ENCODE results near the gene RHBDL3. TPM values are rescaled to one million over a fixed set of nuclear protein-coding genes. Genes with fewer than 3 reads are reported as not detected.

The RHBDL3 gene
- total RNA-seq, 1 experiment from 2014 or later, result 12.5 TPM

GRCh38 chr17:32271844-32272243 lies 6.2 kb downstream of the RHBDL3 start:
- no peak overlapping the region for H3T11ph ChIP-seq (ENCODE audit: low read length)
- H3K14ac ChIP-seq (ENCODE audit: insufficient read depth, low read length), result no peak overlapping the region
- DNase-seq, result no peak
- H2BK20ac ChIP-seq (ENCODE audit: low read depth, low read length, poor library complexity, severe bottlenecking), result no peak overlapping the region
- peaks cover 60 to 75% of the 10 kb centered on the region in 2 experiments for H3K4me1 Mint-ChIP-seq
- WGBS (ENCODE audit: extremely low coverage, insufficient read length, low lambda C conversion rate), result no CpG with 5 or more reads among the region's 8 CpGs
- no peaks in the 10 kb centered on the region for H3K9me3 ChIP-seq (ENCODE audit: control insufficient read depth, low read depth, low read length)
- H3K56ac ChIP-seq (ENCODE audit: insufficient read length, low read depth, low read length), result no peak overlapping the region
- no peak overlapping the region for H4K5ac ChIP-seq (ENCODE audit: insufficient read length, low read depth, low read length)
- no peak overlapping the region for H3K27ac ChIP-seq (ENCODE audit: insufficient read length, low read depth, low read length)
- H4K8ac ChIP-seq (replicated peaks; ENCODE audit: insufficient read length, low read depth, low read length), result no peak overlapping the region
- H3K4me2 ChIP-seq (ENCODE audit: insufficient read depth, insufficient read length, low read length), result no peak overlapping the region
- H3K4ac ChIP-seq (ENCODE audit: low read depth, low read length), result no peak overlapping the region
- H3K36me3 Mint-ChIP-seq (ENCODE audit: insufficient read depth in 1 of 3, low read depth in 3 of 3), result peaks cover 0 to 4% (median 1%) of the 10 kb centered on the region in 3 experiments; a peak in 4 of 7 replicates
- peaks cover 10% of the 10 kb centered on the region for H3K23me2 ChIP-seq (ENCODE audit: insufficient read length, low read depth, low read length, poor library complexity, severe bottlenecking)
- no peaks in the 10 kb centered on the region for H3K9me3 Mint-ChIP-seq
- no peak for TF ChIP-seq CTCF (conservative IDR thresholded peaks at IDR 0.05)
- no peaks in the 10 kb centered on the region for H3K79me1 ChIP-seq (ENCODE audit: insufficient read depth, low read depth, low read length, poor library complexity, severe bottlenecking)
- no peak overlapping the region for H2BK120ac ChIP-seq (ENCODE audit: low read depth, low read length, poor library complexity, severe bottlenecking)
- H2BK5ac ChIP-seq (ENCODE audit: insufficient read length, low read length), result no peak overlapping the region
- H4K91ac ChIP-seq (ENCODE audit: insufficient read length, low read depth, low read length), result no peak overlapping the region
- H2AK5ac ChIP-seq (ENCODE audit: insufficient read length, low read length), result no peak overlapping the region
- peak overlapping the region in 1 of 2 experiments; percentile 9; a peak in 1 of 5 replicates for H3K4me3 Mint-ChIP-seq
- no peak overlapping the region for H2BK12ac ChIP-seq (ENCODE audit: insufficient read length, low read depth, low read length)
- no peak overlapping the region for H3K9ac ChIP-seq (ENCODE audit: extremely low read depth, insufficient read length, low read length)
- peak overlapping the region in 1 of 3 experiments; percentile 9; a peak in 3 of 7 replicates for H3K27ac Mint-ChIP-seq
- H2AFZ ChIP-seq (ENCODE audit: low read length), result no peak overlapping the region
- no peak overlapping the region for H3K18ac ChIP-seq (ENCODE audit: insufficient read length, low read depth, low read length)
- H3K4me1 ChIP-seq (ENCODE audit: insufficient read depth, low read length), result peaks cover 18% of the 10 kb centered on the region
- H3K27me3 ChIP-seq (ENCODE audit: insufficient read depth, low read length), result peaks cover 6% of the 10 kb centered on the region; the same call in 1 of the 2 replicates
- peaks cover 49% of the 10 kb centered on the region for H3K27me3 Mint-ChIP-seq (ENCODE audit: low read depth)
- no peak overlapping the region for H2BK15ac ChIP-seq (ENCODE audit: low read depth, low read length)
- H3K23ac ChIP-seq (ENCODE audit: insufficient read length, low read depth, low read length), result no peak overlapping the region
- H4K20me1 ChIP-seq (ENCODE audit: control insufficient read depth, insufficient read depth, insufficient read length), result peaks cover 2% of the 10 kb centered on the region
- H3K79me2 ChIP-seq (ENCODE audit: insufficient read depth, low read length), result no peaks in the 10 kb centered on the region
